RWPE1 (cell line): ENCODE results near the gene GPR162.

Experiments used
- CTCF ChIA-PET: fragments of 350-600 bp; sonication (Branson Sonifier 250); formaldehyde crosslinking; extraction: SDS; loops from one replicate; lab custom pipeline; 2021; lab: Yijun Ruan, JAX
- POLR2A ChIA-PET: fragments of 400-600 bp; formaldehyde crosslinking; extraction: SDS; loops from one replicate; lab custom pipeline; 2020; ENCODE audit warnings: antibody characterized with exemption; ENCODE audit not compliant: low non-redundant PET; lab: Yijun Ruan, JAX
- DNase-seq: peaks from one replicate; pipeline ENCODE4 v3.0.0; 2012; ENCODE audit warnings: low spot score
- H3K27ac ChIP-seq: fragments of 450-650 bp; 2 replicates; pipeline ENCODE4 v1.5.1; 2017
- TF ChIP-seq, protein P1 (sequence below): fragments of 450-650 bp; conservative IDR thresholded peaks from 2 replicates; pipeline ENCODE4 v1.5.1; 2017; ENCODE audit warnings: low read depth, mild to moderate bottlenecking

The GPR162 gene

DNA sequence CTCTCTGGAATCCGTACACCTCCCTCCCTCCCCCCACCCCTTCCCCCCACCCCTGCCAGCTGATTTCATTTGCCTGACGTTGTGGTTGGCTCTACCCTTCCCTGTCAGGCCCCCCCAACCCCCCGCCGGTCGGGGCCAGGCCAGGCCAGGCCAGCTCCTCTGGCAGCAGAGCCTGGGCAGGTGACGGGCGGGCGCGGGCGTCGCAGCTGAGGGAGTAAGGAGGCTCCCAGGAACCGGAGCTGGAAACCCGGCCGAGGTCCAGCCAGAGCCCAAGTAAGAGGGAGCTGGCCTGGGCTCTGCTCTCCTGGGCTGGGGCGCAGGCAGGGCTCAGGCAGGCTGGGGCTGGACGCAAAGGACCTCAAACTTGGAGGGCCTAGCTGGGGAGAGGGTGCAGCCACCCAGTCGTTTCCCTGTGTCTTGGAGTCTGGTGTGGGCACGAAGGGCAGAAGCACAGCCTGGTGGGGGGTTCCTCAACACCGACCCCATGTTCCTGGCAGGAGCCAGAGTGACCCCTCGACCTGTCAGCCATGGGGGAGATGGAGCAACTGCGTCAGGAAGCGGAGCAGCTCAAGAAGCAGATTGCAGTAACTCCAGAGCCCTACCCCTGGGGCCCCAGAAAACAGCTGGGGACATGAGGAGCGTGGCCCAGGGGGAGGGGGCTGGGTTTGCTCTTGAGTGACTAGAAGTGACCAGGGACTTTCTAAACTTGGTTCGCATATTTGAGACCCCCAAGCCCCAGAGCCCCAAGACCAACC is 19.3 kb downstream of the GPR162 start, which contains the start of gene GNB3:
GNB3 (plus strand) TSS at position 165 of the 755 bp plus-strand sequence; CDS start at position 528, 363 bp downstream.
- POLR2A ChIA-PET, result interaction anchor here (1.0 kb wide), 1 partner anchor 11 kb away, joined by 3 read pairs; the partner anchor contains the start of gene USP5
- H3K27ac ChIP-seq, result 0 out of 2 replicates have a peak within 1 kb of the TSS, but pooled peaks have one; percentile 5
- TF ChIP-seq, protein P1, sequence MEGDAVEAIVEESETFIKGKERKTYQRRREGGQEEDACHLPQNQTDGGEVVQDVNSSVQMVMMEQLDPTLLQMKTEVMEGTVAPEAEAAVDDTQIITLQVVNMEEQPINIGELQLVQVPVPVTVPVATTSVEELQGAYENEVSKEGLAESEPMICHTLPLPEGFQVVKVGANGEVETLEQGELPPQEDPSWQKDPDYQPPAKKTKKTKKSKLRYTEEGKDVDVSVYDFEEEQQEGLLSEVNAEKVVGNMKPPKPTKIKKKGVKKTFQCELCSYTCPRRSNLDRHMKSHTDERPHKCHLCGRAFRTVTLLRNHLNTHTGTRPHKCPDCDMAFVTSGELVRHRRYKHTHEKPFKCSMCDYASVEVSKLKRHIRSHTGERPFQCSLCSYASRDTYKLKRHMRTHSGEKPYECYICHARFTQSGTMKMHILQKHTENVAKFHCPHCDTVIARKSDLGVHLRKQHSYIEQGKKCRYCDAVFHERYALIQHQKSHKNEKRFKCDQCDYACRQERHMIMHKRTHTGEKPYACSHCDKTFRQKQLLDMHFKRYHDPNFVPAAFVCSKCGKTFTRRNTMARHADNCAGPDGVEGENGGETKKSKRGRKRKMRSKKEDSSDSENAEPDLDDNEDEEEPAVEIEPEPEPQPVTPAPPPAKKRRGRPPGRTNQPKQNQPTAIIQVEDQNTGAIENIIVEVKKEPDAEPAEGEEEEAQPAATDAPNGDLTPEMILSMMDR, result no peak
- DNase-seq, result no peak
- CTCF ChIA-PET, result interaction anchor here (0.5 to 0.9 kb wide), 3 partner anchors 13 to 177 kb away, joined by 3 read pairs; partner anchors contain the start of genes LPCAT3 and P3H3

DNA sequence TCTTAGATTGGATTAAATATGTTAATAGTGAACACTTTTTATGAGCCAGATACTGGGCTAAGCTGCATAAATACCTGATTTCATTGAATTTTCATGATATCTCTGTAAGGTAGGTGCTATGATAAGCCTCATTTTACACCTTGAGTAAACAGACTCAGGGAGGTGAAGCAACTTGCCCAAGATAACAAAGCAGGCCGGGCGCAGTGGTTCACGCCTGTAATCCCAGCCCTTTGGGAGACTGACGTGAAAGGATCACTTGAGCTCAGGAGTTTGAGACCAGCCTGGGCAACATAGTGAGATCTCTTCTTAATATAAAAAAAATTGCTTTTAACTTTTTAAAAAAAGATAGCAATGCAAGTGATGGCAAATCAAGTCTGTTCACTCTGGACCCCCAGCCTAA is 20.5 kb downstream of the GPR162 start:
- no peak for DNase-seq
- ChIA-PET POLR2A (interaction anchor here (0.5 kb wide), 1 partner anchor 117 kb away, joined by 3 read pairs; no protein-coding TSS in a partner anchor), CTCF (no interaction called here)
- TF ChIP-seq, protein P1, result no peak
- no peak overlapping the region for H3K27ac ChIP-seq

DNA sequence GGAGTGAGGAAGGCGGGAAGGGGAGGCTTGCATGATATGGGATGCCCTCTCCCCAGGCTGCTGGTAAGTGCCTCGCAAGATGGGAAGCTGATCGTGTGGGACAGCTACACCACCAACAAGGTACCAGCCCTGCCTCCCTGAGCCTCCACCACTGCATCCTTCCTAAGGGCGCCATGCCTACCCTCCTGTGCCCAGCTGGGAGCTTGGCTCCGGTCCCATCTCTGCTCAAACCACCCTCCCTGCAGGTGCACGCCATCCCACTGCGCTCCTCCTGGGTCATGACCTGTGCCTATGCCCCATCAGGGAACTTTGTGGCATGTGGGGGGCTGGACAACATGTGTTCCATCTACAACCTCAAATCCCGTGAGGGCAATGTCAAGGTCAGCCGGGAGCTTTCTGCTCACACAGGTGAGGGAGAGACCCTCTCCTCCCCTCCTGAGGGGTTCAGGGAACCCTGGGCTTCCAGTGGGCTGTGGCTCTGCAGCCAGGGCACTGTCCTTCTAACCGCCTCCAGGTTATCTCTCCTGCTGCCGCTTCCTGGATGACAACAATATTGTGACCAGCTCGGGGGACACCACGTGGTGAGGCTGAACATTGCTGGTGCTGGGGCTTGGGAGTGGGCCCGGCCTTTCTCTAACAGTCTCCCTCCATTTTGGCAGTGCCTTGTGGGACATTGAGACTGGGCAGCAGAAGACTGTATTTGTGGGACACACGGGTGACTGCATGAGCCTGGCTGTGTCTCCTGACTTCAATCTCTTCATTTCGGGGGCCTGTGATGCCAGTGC is 21.7 kb downstream of the GPR162 start:
- H3K27ac ChIP-seq, result no peak overlapping the region
- DNase-seq, result no peak
- POLR2A ChIA-PET, result no interaction called here
- TF ChIP-seq, protein P1, result no peak
- CTCF ChIA-PET, result interaction anchor here (0.6 to 0.7 kb wide), 2 partner anchors 29 to 109 kb away, joined by 3 to 5 read pairs; no protein-coding TSS in a partner anchor

DNA sequence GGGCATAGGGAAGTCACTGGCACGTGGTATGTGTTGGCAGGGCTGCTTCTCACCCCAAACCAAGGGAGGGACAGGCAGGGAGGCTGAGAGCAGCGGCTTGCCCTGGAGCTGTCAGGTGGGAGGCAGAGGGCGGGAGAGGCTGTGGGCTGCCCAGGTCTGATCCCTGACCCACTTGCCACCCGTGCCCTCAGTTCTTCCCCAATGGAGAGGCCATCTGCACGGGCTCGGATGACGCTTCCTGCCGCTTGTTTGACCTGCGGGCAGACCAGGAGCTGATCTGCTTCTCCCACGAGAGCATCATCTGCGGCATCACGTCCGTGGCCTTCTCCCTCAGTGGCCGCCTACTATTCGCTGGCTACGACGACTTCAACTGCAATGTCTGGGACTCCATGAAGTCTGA is 23.8 kb downstream of the GPR162 start:
- peak overlapping the region; percentile 16; the same call in 1 of the 2 replicates for H3K27ac ChIP-seq
- ChIA-PET CTCF (interaction anchor here (2.0 kb wide), 1 partner anchor 10 kb away, joined by 6 read pairs; no protein-coding TSS in a partner anchor), POLR2A (no interaction called here)
- TF ChIP-seq, protein P1, result no peak
- DNase-seq, result no peak

DNA sequence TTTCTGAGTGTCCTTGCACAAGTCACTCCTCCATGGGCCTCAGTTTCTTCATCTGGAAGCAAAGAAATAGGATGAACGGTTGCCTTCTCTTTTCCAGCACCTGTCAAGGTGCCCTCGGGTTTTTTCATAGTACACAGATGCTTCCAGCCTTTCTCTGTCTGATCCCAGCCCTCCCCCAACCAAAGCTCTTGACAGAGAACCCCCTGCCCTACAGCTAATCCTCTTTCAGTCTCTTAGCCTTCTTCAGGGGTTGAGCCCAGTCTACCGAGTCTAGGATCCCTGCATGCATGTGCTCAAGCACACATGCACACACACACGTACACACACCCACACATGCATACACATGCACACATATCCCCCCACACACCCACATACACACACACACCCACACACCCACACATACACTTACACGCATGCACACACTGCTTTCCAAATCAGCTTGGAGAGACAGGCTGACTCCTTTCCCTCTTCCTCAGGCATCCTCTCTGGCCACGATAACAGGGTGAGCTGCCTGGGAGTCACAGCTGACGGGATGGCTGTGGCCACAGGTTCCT is 24.8 kb downstream of the GPR162 start:
- ChIA-PET CTCF (interaction anchor here (0.9 to 1.3 kb wide), 2 partner anchors 10 to 16 kb away, joined by 3 to 5 read pairs; no protein-coding TSS in a partner anchor), POLR2A (no interaction called here)
- H3K27ac ChIP-seq, result peak overlapping the region; percentile 11; the same call in 1 of the 2 replicates
- DNase-seq, result no peak
- TF ChIP-seq, protein P1, result no peak

DNA sequence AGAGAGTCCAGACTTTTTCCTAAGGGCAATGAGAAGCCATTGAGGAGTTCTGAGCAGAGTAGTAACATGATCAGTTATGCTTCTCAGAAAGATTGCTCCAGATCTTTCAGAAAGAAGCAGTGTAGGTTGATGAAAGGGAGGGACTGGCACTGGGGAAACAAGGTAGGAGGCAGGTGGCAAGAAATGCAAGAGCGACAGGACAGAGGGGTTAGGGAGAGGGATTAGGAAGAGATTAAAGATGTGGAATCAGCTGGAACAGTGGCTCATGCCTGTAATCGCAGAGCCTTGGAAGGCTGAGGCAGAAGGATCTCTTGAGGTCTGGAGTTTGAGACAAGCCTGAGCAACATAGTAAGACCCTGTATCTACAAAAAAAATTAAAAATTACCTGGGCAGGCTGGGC is 26.1 kb downstream of the GPR162 start:
- DNase-seq, result no peak
- peak overlapping the region; percentile 11; the same call in 1 of the 2 replicates for H3K27ac ChIP-seq
- ChIA-PET CTCF (no interaction called here), POLR2A (no interaction called here)
- TF ChIP-seq, protein P1, result no peak
